Non-pigmented ciliary epithelial cell (primary cell): Measurements from ENCODE around the gene COL5A2.

Experiments used
- DNase-seq: peaks from one replicate; pipeline ENCODE4 v3.0.0-alpha.2; 2010; ENCODE audit warnings: low read depth

Gene COL5A2

DNA sequence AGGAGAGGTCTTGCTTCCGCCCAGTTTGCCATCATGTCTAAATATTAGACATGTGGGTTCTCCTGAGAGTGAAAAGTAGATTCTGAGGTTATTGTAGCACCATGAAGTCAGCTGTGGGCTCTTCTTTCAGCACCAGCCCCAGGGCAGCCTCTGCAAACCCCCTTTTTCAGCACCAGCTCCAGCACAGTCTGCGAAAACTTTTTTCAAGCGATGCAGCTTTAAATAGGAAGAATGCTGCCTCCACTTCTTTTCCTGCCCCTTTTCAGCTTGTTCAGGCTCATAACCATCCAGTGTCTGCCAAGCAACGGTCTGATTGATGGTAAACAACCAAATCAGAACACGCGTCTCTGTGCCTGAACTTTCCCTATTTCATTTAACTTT is at the start of gene COL5A2:
TSS of gene COL5A2 (minus strand) at position 192 of the 381 bp plus-strand sequence. CDS start at position 35, 157 bp downstream.
- peak; percentile 75 for DNase-seq

DNA sequence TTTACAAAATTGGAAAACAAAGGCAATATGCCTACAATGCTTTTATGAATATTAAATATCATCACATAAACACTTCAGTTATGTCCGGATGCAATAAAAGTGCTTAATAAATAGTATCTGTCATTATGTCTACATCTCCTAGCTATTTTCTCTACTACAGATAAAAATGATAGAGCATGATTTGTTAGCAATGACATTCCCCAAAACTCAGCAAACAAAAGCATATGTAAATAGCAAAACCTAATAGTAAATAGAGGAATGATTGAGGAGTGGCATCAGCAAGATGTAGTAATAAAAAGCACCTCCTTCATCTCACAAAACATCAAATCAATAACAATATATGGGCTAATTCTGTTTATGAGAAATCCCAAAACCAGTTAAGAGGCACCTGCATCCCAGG is 46.5 kb upstream of the COL5A2 start:
- no peak for DNase-seq

DNA sequence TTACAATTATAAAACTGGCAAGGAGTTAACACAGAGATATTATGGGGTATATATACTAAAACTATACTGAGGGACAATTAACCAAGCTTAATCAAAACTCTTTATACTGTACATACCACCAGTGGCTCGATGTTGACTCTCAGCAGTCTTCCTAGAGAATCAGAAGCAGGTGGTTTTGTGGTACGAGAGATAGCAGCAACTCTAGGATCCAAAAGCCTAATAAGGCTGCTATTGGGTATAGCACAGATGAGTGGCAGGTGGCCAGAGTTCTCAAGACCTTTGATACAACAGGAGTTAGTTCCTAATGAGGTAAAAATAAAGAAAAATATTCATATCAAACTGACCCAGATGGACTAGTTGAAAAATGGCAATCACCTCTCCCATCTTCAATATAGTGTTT is 45.5 kb upstream of the COL5A2 start:
- no peak for DNase-seq

DNA sequence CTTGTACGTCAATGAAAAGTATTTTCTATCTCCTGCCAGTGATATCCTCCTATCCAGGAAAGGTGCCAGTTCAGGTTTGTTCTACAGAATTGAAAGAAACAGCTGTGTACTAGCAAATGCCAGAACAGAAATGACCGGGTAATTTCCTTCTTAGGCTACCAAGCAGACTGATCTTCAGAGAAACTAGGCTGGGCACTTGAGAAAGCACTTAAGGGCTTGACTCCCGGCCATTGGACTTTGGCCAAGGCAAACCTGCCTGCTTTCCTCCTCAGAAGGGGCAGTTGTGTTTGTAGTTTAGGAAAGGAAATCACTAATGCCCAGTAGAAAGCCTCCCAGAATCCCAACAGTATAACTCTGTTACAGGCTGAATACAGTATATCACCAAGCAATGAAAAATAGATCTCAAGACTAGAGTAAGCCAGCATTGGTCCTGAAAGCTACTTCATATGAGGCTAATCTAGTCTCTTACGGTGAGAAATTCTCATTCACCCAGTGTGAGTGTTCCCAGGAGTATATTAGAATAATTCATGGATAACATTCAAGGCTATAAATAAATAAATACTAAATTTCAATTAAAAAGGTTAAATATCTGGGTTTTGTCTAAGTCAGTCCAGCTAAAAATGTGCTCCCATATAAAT is 43.0 kb upstream of the COL5A2 start:
- no peak for DNase-seq

DNA sequence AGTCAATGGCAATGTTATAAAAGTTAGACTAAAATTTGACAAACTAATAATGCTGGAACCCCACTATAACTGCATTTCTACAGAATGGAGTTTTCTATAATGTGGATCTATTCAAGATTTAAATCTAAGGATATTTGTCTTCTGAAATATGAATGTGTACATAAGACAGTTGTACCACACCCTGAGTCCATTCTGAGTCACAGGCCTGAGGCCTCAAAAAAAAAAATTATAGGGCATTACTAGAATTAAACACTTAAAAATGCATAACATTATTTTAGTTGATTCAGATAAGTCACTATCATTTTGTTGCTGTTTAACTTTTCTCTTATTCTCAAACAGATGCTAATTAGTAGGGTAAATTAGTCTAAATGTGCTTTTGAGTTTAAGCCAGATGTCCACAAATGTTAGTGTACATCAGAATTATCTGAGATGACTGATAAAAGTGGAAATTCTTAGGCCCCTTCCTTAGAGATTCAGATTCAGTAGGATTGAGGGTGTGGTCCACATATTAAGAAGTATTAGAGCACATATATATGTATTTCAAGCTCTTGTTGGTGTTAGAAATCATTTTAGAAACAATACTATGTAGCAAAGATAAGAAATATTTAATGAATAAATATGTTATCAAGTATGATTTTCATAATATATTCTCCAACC is 42.4 kb upstream of the COL5A2 start:
- no peak for DNase-seq

DNA sequence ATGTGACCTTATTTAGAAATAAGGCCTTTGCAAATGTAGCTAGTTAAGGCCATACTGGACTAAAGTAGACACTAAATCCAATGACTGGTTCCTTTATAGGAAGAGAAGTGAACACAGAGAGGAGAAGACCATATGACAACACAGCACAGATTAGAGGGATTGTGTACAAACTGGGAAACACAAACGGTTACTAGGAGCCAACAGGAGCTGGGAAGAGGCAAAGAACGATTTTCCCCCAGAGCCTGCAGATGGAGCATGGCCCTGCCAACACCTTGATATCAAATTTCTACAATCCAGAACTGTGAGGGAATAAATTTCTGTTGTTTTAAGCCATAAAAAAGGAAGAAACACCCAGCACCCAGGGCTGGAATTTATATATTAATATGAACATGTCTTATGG is 38.7 kb upstream of the COL5A2 start:
- no peak for DNase-seq

DNA sequence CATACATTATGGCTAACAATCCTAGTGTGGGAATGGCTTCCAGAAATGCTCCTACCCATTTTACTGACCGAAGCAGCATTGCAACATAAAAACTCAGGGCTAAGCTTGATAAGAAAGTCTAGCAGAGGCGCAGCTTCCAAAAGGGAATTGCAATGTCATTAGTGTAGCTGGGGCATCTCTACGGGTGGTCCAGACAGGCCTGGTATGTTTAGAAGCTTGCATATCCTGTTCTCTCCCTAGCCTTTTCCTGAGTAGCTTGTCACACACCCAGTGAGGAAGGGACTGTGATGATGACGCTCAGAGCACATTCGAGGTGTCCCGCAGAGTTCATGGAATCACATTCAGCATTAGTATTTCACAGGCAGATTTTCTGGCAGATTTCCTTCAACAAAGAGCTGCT is 38.0 kb upstream of the COL5A2 start:
- DNase-seq, result peak; percentile 74

DNA sequence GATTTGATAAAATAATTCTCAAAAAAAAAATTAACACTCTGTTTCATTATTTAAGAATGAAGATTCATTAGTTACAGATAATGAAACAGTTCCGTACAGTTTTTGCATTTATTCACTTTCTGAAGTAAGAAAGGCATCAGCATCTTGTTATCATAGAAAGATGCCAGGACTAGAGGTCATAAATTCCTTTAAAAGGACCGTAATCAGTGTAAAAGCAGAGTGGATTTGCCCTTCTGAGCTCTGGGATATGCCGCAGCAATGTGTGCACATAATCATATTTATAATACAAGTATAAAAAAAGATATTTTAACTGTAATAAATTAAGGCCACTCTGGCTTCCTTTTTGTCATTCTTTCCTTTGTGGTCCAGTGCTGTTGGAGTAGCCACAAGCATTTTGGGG is 37.5 kb upstream of the COL5A2 start:
- no peak for DNase-seq

DNA sequence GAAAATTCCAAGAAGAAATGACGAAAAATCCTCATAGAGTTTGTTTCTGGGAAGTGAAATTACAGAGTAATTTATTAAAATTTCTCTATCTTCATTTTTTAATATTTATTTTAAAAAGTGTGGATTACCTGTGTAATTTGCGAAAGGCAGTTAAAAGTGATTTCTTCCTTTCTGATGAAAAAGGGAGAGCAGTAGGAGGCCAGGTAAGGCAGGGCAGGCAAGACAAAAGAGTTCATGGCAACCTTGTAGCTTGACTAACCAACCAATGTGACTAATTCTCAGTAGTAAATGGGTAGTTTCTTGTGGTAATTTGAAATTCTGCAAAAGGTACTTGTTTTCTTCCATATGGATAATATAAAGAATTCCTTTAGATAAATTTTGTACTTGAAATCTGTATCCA is 34.9 kb upstream of the COL5A2 start:
- DNase-seq, result no peak

DNA sequence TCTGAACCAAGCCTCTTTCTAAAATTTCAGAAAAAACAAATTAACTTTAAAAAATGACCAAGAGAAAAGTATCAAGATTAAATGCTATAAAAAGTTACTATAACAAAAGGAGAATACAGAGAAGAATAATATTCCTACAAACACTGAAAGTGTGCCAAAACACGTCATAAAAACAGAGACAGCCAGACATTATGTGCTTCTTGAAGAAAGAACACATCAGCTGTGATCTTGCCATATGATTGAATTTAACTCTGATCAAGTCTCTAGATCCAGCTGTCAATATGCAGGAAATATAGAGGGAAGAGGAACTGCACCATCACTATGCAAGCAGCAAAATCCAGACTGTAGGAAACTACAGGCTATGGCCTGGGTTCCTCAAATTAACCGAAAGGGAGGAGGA is 33.7 kb upstream of the COL5A2 start:
- no peak for DNase-seq

DNA sequence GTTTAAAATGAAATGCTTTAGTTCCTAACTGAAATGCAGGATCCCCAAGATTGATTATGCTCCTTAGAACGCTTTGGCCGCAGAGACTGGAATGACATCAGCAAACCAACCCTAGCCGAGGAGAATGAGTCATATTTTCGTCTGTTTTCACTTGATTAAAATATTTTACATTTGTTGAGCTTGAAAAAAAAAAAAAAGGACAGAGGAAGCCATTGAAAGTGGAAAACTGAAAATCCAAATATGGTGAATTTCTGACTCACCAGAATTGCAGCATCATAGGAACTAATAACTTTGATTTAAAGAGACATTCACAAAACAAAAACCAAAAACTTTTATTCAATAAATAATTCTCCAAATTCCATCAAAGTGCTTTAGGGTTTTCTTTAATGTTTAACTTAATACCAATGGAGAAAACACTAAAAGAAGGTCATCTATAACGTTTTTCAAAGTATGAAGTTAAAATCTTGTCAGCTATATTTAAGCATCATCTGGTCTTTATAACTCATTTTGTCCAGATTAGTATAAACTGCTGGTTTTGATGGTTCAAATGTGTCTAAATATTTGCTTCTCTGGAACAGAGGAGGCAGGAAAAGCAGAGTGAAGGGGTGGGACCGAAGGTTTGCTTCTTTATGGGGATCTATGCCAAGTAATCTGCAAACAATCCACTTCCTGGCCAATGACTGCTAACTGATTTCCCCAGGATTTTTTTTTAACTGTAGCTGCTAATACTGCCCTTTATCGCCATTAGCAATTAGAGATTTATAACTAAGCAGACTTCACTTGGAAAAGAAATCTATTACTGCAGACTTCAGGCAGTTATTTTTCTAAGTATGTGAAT is 30.9 kb upstream of the COL5A2 start:
- peak; percentile 84 for DNase-seq

DNA sequence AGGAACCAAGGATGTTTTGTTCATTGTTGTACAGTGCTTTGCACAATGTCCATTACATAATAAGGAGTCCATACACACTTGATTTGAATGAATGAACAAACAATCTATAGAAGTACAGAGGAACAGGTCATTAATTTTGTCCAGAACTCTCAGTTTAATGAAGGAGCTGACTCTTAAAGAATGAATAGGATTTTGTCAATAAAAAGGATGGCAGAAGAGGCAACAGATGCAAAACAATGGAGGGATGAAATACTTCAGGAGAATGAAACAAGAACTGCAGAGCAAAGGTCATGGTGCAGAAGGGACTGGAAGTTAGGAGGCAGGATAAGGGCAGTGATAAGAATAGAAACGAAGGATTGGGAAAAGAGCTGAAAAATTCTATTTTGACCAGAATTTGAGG is 28.7 kb upstream of the COL5A2 start:
- DNase-seq, result no peak

DNA sequence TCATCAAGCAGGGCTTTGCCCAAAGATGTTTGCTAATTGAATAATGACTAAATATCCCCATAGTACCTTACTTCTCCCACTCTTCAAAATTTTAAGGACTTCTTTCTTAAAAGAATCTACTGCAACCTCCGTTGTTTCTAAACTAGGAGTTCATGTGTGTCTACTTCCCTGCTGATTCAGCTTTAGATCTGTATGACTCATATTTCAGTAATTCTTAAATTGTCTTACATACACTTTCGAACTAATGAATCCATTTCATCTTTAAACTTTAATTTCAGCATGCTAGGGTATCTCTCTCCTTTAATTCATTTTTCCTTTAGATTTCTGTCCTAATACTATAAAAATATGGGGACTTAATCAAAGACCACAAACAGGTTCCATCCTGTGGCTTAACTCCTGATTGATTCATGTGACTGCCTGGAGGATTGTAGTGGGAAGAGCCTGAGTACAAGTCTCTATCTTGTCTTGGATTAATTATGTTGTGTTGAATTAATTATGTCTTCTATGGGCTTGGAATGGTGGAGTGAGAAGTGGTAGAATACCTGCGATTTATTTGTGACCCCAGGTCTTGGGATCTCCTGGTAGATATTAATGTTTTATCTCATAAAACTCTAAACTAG is 24.9 kb upstream of the COL5A2 start:
- DNase-seq, result peak; percentile 54

DNA sequence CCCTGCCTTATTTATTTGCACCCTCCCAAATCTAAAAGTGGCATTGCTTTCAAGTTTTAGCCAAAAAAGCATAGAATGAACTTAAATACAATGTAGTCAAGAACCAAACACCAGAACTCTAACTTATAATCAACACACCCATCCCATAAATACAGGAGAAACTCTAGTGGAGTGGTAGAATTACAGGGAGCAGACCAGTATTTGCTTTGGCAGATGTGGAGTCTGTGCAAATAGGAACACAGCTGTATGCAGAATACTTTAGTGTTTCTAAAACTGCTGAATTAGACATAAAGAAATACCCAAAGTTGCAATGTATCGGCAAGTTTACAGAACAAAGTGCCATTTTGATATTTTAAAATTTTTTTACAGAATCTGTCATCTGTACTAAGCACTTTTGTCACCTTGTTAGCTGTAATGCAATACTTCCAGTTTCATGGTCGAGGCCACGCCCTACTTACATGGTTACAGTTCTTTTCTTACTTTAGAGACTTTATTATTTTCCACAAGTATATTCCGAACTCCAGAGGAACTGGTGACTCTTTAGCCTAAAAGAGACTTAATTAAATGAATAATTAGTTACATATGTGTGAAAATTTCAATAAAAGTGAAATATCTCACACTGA is 23.7 kb upstream of the COL5A2 start:
- DNase-seq, result no peak

DNA sequence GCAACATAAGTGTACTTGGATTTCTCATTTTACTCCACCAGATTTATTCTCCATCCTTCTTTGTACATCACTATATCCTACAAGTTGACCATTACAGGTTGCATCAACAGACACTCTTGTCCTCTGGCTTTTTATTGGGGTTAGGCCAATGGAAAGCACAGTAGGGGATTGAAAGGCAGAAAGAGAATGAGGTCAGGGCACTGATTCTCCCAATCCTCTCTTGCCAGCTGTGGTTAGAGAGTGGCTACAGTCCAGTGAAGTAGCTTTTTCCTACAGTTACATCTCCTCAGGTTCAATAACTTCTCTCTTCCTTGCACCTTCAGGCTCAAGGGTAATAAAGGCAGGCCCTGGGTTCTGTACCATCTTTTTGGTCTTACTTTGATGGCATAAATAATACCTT is 20.2 kb upstream of the COL5A2 start:
- DNase-seq, result no peak

DNA sequence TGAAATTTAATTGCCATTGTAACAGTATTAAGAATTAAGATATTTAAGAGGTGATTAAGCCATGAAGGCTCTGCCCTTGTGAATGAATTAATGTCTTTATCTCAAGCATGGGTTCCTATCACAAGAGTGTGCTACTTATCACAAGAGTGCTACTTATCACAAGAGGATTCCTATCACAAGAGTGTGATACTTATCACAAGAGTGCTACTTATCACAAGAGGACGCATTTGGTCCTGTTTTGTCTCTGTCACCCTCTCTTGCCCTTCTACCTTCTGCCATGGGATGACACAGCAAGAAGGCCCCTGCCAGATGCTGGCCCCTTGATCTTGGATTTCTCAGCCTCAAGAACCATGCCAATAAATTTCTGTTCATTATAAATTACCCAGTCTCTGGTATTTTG is 13.2 kb upstream of the COL5A2 start:
- DNase-seq, result no peak

DNA sequence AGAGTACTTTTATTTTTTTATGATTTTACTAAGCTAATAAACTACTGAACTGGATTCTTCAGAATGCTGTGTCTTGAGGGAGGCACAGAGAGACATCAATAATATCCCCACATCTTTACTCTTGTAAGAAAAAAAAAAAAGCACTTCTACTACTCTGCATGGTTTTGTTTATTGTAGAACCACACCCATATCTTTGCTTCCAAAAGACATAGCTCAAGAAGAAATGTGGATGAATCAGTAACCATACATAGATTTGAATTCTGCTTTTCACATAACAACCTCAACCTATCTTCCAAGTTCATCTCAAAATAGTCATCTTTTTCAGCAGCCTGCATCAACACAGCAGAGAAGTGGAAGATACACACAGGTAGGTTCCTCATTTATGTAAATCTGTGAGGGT is 12.2 kb upstream of the COL5A2 start:
- no peak for DNase-seq

DNA sequence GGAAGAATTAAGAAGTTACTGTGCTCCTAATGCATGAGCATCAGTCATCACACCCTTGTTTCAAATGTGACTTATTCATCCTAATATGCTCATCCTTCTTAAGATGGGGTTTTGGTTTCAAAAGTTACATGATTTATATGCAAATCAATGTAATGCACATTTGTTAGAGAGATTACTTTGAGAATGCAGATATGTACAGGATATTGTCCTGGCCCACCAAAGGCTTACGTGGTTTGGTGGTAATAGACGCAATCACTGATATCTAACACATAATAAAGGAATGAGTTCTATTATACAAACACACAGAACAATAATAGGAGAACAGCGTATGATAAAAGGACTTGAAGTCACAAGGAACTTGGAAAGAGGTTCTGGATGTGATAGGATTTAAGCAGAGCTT is 11.1 kb upstream of the COL5A2 start:
- no peak for DNase-seq

DNA sequence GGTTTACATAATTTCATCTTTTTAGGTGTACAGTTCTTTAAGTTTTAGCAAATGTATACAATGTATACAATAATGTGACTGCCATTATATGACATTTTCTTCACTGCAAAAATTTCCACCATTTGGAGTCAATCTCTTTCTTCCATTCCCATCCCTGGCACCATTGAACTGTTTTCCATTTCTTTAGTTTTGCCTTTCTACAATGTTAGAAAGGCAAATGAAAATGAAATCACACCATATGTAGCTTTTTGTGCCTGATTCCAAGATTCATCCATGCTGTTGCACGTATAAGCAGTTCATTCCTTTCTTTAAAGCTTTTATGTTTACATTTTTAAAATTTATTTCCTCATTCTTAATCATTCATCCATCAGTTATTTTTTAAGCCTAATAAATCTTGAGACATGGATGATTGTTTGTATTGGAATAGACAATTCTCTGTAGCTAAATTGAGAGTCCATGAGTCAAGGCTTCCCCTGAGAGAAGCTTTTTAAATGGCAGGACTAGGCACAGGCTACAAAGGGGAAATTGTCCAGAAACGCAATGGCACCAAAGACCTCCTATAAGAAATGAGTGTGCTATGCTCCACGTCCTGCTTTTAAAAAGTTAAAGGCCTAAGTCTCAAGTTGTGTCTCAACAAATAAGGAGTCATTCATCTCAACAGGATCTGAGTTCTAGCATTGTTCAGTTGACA is 8.7 kb upstream of the COL5A2 start:
- no peak for DNase-seq

DNA sequence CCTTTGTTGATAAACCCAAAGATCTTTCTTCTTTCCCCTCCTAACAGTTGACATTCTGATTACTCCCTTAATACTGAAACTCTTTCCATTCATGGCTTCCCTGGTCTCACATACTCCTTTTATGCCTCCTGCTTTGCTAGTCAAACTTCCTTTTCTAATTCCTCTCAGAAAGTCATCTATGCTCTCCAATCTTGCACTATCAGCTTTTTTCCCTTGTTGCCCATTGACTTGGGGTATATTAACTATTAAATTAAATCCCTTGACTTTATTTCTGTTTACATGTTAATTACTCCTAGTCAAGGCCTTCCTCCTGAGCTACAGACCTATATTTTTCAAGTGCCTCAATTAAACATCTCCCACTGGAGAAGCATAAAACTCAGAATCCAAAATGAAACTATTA is 3.6 kb upstream of the COL5A2 start:
- DNase-seq, result no peak

DNA sequence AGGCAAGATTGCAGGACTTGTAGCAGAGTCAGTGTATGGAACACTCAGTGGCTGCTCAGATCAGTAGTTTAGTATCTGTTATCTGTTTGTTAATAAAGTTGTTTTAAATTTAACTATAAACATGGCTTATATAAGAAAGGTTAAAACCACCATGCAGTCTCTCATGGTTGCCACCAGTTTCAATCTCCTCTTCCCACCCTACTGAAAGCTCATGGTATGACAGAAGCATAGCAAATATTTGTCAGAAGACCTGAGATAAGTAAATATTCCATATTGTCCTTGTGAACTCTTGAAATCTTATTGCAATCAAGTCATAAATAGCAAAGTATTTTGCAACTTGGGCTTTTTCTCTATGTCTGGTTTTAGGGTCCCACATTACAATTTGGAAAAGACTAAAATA is 2.1 kb upstream of the COL5A2 start:
- no peak for DNase-seq
